Breast epithelium (tissue), 3 donors: Measurements from ENCODE around the gene CHN2.

ENCODE experiments used
- POLR2A ChIP-seq: fragments of 450-650 bp; IDR thresholded peaks from one replicate; pipeline ENCODE4 v1.6.1; 2016; ENCODE audit warnings: antibody characterized with exemption, mild to moderate bottlenecking, moderate library complexity
- POLR2AphosphoS5 ChIP-seq, 3 donors: sonication (generic); formaldehyde crosslinking; IDR thresholded peaks; one replicate each; pipeline ENCODE4 v1.6.1; 2017; ENCODE audit warnings: antibody characterized with exemption in 3 of 3

DNA sequence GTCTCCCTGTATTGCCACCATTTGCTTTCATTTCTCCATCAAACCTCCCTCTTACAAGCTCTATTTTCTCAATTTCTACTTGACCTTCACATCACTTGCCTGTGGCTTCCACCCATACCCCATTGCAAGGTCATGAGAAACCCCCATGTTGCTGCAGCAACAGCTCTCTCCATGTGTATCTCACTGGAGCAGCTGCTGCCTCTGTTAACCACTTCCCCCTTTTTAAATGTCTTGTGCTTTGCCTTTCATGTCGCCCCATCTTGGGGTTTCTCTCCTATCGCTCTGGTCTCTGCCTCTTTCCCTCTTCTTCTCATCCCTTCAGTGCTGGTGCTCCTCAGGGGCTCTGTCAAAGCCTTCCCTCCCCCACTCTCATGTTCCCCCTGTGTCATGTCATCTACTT is 148.8 kb downstream of the CHN2 start:
- TF ChIP-seq POLR2A (no peak), POLR2AphosphoS5 (IDR thresholded peaks at IDR 0.05) (no peak)
